GM12891 (cell line): ENCODE data around the gene IL1RAPL1. TPM values are rescaled to one million over a fixed set of nuclear protein-coding genes. Genes with fewer than 3 reads are reported as not detected.

Experiments
- DNase-seq: peaks from one replicate; pipeline ENCODE4 v3.0.0; 2011; ENCODE audit warnings: low spot score; ENCODE audit not compliant: insufficient read length
- FAIRE-seq: peaks from 2 replicates; lab custom pipeline; 2011; peaks lifted over from hg19 to GRCh38; lab: Jason Lieb, UNC
- PAX5 ChIP-seq: IDR thresholded peaks from 2 replicates; pipeline ENCODE4 v1.6.1; 2011; ENCODE audit warnings: low read length, moderate library complexity, mild to moderate bottlenecking; ENCODE audit not compliant: insufficient read depth, severe bottlenecking
- POLR2A ChIP-seq: IDR thresholded peaks from 2 replicates; pipeline ENCODE4 v1.6.1; 2011; ENCODE audit warnings: low read depth, low read length, control low read depth
- POLR2AphosphoS5 ChIP-seq: IDR thresholded peaks from 2 replicates; pipeline ENCODE4 v1.6.1; 2011; ENCODE audit warnings: low read depth, low read length, control low read depth
- POU2F2 ChIP-seq: IDR thresholded peaks from 2 replicates; pipeline ENCODE4 v1.6.1; 2011; ENCODE audit warnings: low read depth, mild to moderate bottlenecking, control low read depth, low read length, moderate library complexity
- SPI1 ChIP-seq: IDR thresholded peaks from 2 replicates; pipeline ENCODE4 v1.6.1; 2011; ENCODE audit warnings: low read depth, low read length, control low read depth
- TAF1 ChIP-seq: IDR thresholded peaks from 2 replicates; pipeline ENCODE4 v1.6.1; 2011; ENCODE audit warnings: low read depth, low read length, control low read depth
- polyA plus RNA-seq: library from polyadenylated mRNA; unstranded; fragments of >200 nt; gene quantifications from one replicate; pipeline ENCODE4 v1.2.1, GENCODE V29; 2012; ENCODE audit warnings: low read depth, missing spikeins, inconsistent platforms; ENCODE audit not compliant: missing spikeins

Gene IL1RAPL1
- polyA plus RNA-seq: not detected

DNA sequence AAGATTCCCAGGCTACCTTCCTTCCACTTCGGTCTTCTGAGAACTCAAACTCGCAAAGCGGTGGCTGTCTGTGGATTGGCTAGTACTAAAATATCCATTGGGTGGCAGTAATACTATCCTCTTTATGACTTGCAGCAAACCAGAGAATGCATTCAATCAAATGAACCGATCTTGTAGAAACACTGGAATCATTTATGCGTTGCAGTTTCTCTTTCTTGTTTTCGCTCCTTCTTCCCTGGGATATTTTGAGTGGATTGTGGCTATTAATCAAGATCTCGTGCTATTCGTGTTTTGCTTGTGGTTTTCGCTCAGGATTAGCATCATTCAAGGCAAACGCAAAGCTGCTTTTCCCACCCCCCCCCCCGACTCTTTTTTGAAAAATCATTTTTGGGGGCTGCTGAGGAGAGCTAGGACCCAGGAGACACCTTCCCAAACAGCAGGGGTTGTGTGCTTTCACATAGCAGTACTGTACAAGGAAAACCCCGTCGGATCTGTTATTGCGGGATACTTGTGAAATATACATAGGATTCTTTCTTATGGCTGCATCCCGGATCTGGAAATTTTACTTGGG lies at the start of gene IL1RAPL1:
IL1RAPL1 (plus strand) TSS at position 466 of the 571 bp plus-strand sequence.
- DNase-seq (no peak), FAIRE-seq (peak; percentile 23)
- TF ChIP-seq TAF1 (no peak), SPI1 (no peak), POLR2AphosphoS5 (no peak), POLR2A (no peak), PAX5 (no peak), POU2F2 (no peak)

DNA sequence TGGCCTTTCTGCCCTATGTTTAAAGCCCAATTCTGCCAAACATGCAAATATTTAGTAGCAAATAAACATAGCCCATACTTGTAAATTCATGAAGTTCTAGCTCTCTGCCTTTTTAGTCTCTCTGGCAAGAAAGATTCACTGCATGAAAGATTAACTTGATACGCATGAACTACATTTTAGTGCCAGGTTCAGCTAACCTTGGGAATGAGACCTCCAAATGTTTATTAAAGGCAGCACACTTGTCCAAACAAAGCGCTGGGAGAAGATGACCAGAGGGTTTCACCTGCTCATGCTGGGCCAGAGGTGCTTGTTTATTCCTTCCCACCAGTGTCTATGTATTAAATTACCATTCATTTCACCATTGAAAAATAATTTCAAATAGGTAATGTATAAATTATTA lies 44.5 kb upstream of the IL1RAPL1 start:
- FAIRE-seq: no peak
- DNase-seq: no peak
- no peak for TF ChIP-seq TAF1
- TF ChIP-seq POU2F2: no peak
- no peak for TF ChIP-seq PAX5
- no peak for TF ChIP-seq POLR2AphosphoS5
- TF ChIP-seq SPI1: no peak
- no peak for TF ChIP-seq POLR2A

GRCh38 chrX:28549838-28550237 lies 37.4 kb upstream of the IL1RAPL1 start:
- TF ChIP-seq POU2F2: no peak
- DNase-seq: no peak
- FAIRE-seq: no peak

GRCh38 chrX:28550331-28550872 lies 36.8 kb upstream of the IL1RAPL1 start:
- no peak for DNase-seq
- TF ChIP-seq POLR2AphosphoS5: no peak
- TF ChIP-seq POU2F2: no peak
- no peak for TF ChIP-seq PAX5
- TF ChIP-seq POLR2A: no peak
- TF ChIP-seq TAF1: no peak
- TF ChIP-seq SPI1: no peak
- no peak for FAIRE-seq

GRCh38 chrX:28552322-28552721 lies 34.9 kb upstream of the IL1RAPL1 start:
- TF ChIP-seq POLR2A: no peak
- TF ChIP-seq POLR2AphosphoS5: no peak
- TF ChIP-seq SPI1: no peak
- no peak for TF ChIP-seq PAX5
- no peak for TF ChIP-seq TAF1
- no peak for TF ChIP-seq POU2F2
- DNase-seq (no peak), FAIRE-seq (no peak)

GRCh38 chrX:28552882-28553829 lies 34.1 kb upstream of the IL1RAPL1 start:
- no peak for DNase-seq
- no peak for FAIRE-seq
- TF ChIP-seq POLR2A (no peak), POU2F2 (no peak), PAX5 (no peak), POLR2AphosphoS5 (no peak), SPI1 (no peak), TAF1 (no peak)

DNA sequence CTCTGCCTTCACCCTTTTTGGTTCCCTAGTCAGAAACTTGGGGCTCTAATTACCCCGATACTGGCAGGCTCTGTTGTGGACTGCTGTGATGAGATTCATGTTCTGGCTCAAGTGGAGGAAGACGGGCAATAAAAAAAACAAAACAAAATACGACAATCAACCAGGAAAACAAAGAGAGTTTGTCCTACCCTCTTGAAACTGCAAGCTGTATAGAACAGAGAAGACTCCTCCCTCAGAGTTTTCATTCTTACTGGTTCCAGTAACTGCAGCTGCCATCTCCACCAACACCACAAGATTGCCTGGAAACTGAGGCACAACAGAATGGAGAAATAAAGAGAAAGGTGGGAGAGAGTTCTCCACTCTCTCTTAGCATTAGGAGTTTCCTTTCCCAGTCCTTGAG lies 11.1 kb upstream of the IL1RAPL1 start:
- no peak for DNase-seq

DNA sequence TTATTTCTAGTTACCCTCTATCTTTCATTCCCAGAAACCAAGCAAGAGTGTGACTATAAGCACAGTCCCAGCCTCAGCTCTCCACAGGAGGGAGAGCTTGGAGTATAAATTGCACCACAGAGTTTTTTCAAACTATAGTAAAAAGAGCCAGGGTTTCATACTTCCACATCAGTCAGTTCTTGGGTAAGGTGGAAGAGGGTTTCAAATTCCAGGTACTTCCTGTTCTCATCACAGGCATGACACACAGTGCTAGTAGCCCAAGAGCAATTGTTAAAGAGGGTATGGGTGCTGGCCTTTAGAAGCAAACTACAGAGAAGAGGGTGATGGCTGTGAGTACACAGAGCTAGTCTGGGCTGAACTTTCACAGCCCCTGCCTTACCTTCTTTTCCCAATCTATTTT lies 5.7 kb upstream of the IL1RAPL1 start:
- DNase-seq (no peak), FAIRE-seq (no peak)
- TF ChIP-seq SPI1 (no peak), POU2F2 (no peak), TAF1 (no peak), PAX5 (no peak), POLR2AphosphoS5 (no peak), POLR2A (no peak)

More for the DNA sequence above, 11.1 kb upstream of the IL1RAPL1 start:
- TF ChIP-seq POU2F2 (no peak), SPI1 (no peak), POLR2A (no peak), PAX5 (no peak), POLR2AphosphoS5 (no peak), TAF1 (no peak)
- no peak for FAIRE-seq

DNA sequence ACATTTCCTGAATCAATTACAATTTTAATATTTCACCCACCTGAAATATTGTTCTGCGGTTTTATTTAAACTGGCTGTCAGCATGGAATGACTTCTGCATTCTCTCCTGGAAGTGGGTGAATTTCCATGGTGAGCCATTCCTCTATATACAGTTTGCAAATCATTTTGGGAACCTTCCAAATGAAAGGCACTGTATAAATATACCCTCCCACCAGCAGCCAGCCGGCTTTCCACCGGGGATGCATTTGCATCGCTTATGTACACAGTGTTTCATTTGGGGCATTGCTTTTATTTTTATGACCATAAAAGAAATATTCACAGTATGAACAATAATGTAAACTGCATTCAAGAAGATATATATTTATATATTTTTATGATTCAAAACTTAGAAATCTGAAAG lies 4.7 kb upstream of the IL1RAPL1 start:
- DNase-seq (no peak), FAIRE-seq (no peak)
- TF ChIP-seq SPI1: no peak
- TF ChIP-seq POLR2A: no peak
- TF ChIP-seq PAX5: no peak
- no peak for TF ChIP-seq POU2F2
- TF ChIP-seq TAF1: no peak
- no peak for TF ChIP-seq POLR2AphosphoS5

- FAIRE-seq (no peak), DNase-seq (no peak)
- no peak for TF ChIP-seq POU2F2
- no peak for TF ChIP-seq POLR2A
- no peak for TF ChIP-seq PAX5
- no peak for TF ChIP-seq POLR2AphosphoS5
- no peak for TF ChIP-seq SPI1
- TF ChIP-seq TAF1: no peak
Measured at GRCh38 chrX:28584025-28584424, 3.2 kb upstream of the IL1RAPL1 start.
